MM.1S (cell line): ENCODE measurements around the gene KCTD2.

Experiments
- DNase-seq: peaks from one replicate; pipeline ENCODE4 v3.0.0-alpha.2; 2015
- H2AFZ ChIP-seq: fragments of 300-600 bp; sonication (generic); 2 replicates; pipeline ENCODE4 v1.6.0; 2016; ENCODE audit warnings: antibody characterized with exemption, low read length
- H3F3A ChIP-seq: fragments of 300-600 bp; sonication (generic); 2 replicates; pipeline ENCODE4 v1.6.1; 2016; ENCODE audit warnings: mild to moderate bottlenecking, antibody characterized with exemption, low read length, moderate library complexity, mixed read lengths; ENCODE audit not compliant: insufficient read depth
- H3K27ac ChIP-seq: fragments of 300-600 bp; sonication (generic); 2 replicates; pipeline ENCODE4 v1.5.1; 2016; ENCODE audit warnings: mild to moderate bottlenecking, low read length
- H3K27me3 ChIP-seq: fragments of 300-600 bp; sonication (generic); replicated peaks from 2 replicates; pipeline ENCODE4 v1.6.0; 2016; ENCODE audit warnings: low read length; ENCODE audit not compliant: insufficient read depth
- H3K36me3 ChIP-seq: fragments of 300-600 bp; sonication (generic); replicated peaks from 2 replicates; pipeline ENCODE4 v1.6.1; 2016; ENCODE audit warnings: mild to moderate bottlenecking, low read length, mixed read lengths; ENCODE audit not compliant: insufficient read depth
- H3K4me1 ChIP-seq: fragments of 300-600 bp; sonication (generic); 2 replicates; pipeline ENCODE4 v1.6.1; 2016; ENCODE audit warnings: low read length, mixed read lengths
- H3K4me2 ChIP-seq: fragments of 300-600 bp; sonication (generic); 2 replicates; pipeline ENCODE4 v1.6.0; 2016; ENCODE audit warnings: low read depth, low read length
- H3K4me3 ChIP-seq: fragments of 300-600 bp; sonication (generic); 2 replicates; pipeline ENCODE4 v1.5.1; 2016; ENCODE audit warnings: low read length, mixed read lengths
- H3K79me2 ChIP-seq: fragments of 300-600 bp; sonication (generic); 2 replicates; pipeline ENCODE4 v1.6.1; 2016; ENCODE audit warnings: mixed run types, low read length, mixed read lengths
- H3K9ac ChIP-seq: fragments of 300-600 bp; sonication (generic); 2 replicates; pipeline ENCODE4 v1.6.1; 2016; ENCODE audit warnings: low read length, mixed read lengths
- H3K9me2 ChIP-seq: fragments of 300-600 bp; sonication (generic); replicated peaks from 2 replicates; pipeline ENCODE4 v1.6.1; 2016; ENCODE audit warnings: mild to moderate bottlenecking, low read length, mixed read lengths; ENCODE audit not compliant: insufficient read depth
- H3K9me3 ChIP-seq: fragments of 300-600 bp; sonication (generic); replicated peaks from 2 replicates; pipeline ENCODE4 v1.6.1; 2016; ENCODE audit warnings: mild to moderate bottlenecking, low read length, mixed read lengths; ENCODE audit not compliant: insufficient read depth
- H4K20me1 ChIP-seq: fragments of 300-600 bp; sonication (generic); 2 replicates; pipeline ENCODE4 v1.6.1; 2016; ENCODE audit warnings: mild to moderate bottlenecking, low read length, moderate library complexity, mixed read lengths; ENCODE audit not compliant: insufficient read depth
- CTCF ChIP-seq: fragments of 300-600 bp; sonication (generic); IDR thresholded peaks from 2 replicates; pipeline ENCODE4 v1.5.1; 2016; ENCODE audit warnings: antibody characterized with exemption, low read length, mixed read lengths
- EZH2 ChIP-seq: fragments of 300-600 bp; sonication (generic); optimal IDR thresholded peaks from 2 replicates; pipeline ENCODE3; 2017; ENCODE audit warnings: low read depth, mild to moderate bottlenecking, antibody characterized with exemption, low read length, mixed read lengths
- EZH2phosphoT487 ChIP-seq: fragments of 300-600 bp; sonication (generic); IDR thresholded peaks from 2 replicates; pipeline ENCODE4 v1.6.1; 2018; ENCODE audit warnings: antibody characterized with exemption, low read length

Gene KCTD2

GRCh38 chr17:75099881-75100595 is 53.0 kb downstream of the KCTD2 start:
- TF ChIP-seq EZH2 (no peak), CTCF (no peak), EZH2phosphoT487 (no peak)
- H3K79me2 ChIP-seq: no peaks in the 10 kb centered on the region
- no peaks in the 10 kb centered on the region; the same call in 1 of the 2 replicates for H3K27me3 ChIP-seq

GRCh38 chr17:75102385-75102821 is 55.4 kb downstream of the KCTD2 start:
- Histone ChIP-seq H3K9me2 (no peaks in the 10 kb centered on the region), H3K27me3 (no peaks in the 10 kb centered on the region; the same call in 1 of the 2 replicates), H3K36me3 (no peaks in the 10 kb centered on the region), H3F3A (no peaks in the 10 kb centered on the region), H3K27ac (no peak overlapping the region), H3K9me3 (no peaks in the 10 kb centered on the region), H4K20me1 (no peaks in the 10 kb centered on the region), H3K4me2 (no peak overlapping the region), H2AFZ (no peak overlapping the region), H3K79me2 (no peaks in the 10 kb centered on the region), H3K4me3 (no peak overlapping the region), H3K9ac (no peak overlapping the region), H3K4me1 (no peaks in the 10 kb centered on the region)
- DNase-seq: no peak
- TF ChIP-seq EZH2 (no peak), CTCF (no peak), EZH2phosphoT487 (no peak)

More at GRCh38 chr17:75099881-75100595, 53.0 kb downstream of the KCTD2 start:
- no peak for DNase-seq
- Histone ChIP-seq H3K4me1 (no peaks in the 10 kb centered on the region), H3K4me2 (no peak overlapping the region), H2AFZ (no peak overlapping the region), H3K9ac (no peak overlapping the region), H4K20me1 (no peaks in the 10 kb centered on the region), H3F3A (no peaks in the 10 kb centered on the region), H3K27ac (no peak overlapping the region), H3K4me3 (no peak overlapping the region), H3K9me3 (no peaks in the 10 kb centered on the region), H3K36me3 (no peaks in the 10 kb centered on the region), H3K9me2 (no peaks in the 10 kb centered on the region)

GRCh38 chr17:75103601-75104554 is 56.9 kb downstream of the KCTD2 start:
- Histone ChIP-seq H3F3A (no peaks in the 10 kb centered on the region), H3K9me2 (no peaks in the 10 kb centered on the region), H3K4me1 (no peaks in the 10 kb centered on the region; the same call in 1 of the 2 replicates), H3K9me3 (no peaks in the 10 kb centered on the region), H3K4me3 (no peak overlapping the region), H3K4me2 (no peak overlapping the region), H3K36me3 (no peaks in the 10 kb centered on the region), H3K9ac (no peak overlapping the region), H3K79me2 (no peaks in the 10 kb centered on the region), H3K27ac (no peak overlapping the region), H3K27me3 (no peaks in the 10 kb centered on the region; the same call in 1 of the 2 replicates), H4K20me1 (no peaks in the 10 kb centered on the region), H2AFZ (no peak overlapping the region)
- no peak for DNase-seq
- TF ChIP-seq EZH2phosphoT487: no peak
- TF ChIP-seq CTCF: no peak
- no peak for TF ChIP-seq EZH2
